DOHH2 (cell line): Measurements from ENCODE around the gene MGAT4A.
A peak's percentile ranks its signal among the peaks of the same experiment; 100 is the strongest.
"Not testable (repeated sequence)": the region's sequence is repeated elsewhere in the genome, so short reads cannot be mapped to it uniquely, and the experiment has no call there.

Experiments used
- H3F3A ChIP-seq: fragments of 200-600 bp; sonication (generic), shearing (Covaris generic); 2 replicates; pipeline ENCODE4 v1.6.0; 2016; ENCODE audit warnings: antibody characterized with exemption, mild to moderate bottlenecking; ENCODE audit not compliant: control insufficient read depth, insufficient read depth
- H3K27ac ChIP-seq: fragments of 200-600 bp; sonication (generic); 2 replicates; pipeline ENCODE4 v1.5.1; 2014; ENCODE audit warnings: low read depth, mild to moderate bottlenecking, low read length, moderate library complexity
- H3K27me3 ChIP-seq: fragments of 200-600 bp; sonication (generic); 2 replicates; pipeline ENCODE4 v1.6.1; 2014; ENCODE audit warnings: mild to moderate bottlenecking, low read length, mixed read lengths; ENCODE audit not compliant: control insufficient read depth
- H3K36me3 ChIP-seq: fragments of 200-600 bp; sonication (generic); 2 replicates; pipeline ENCODE4 v1.6.1; 2014; ENCODE audit warnings: mild to moderate bottlenecking, low read length, moderate library complexity, mixed read lengths; ENCODE audit not compliant: control insufficient read depth
- H3K4me1 ChIP-seq: fragments of 200-600 bp; sonication (generic); 2 replicates; pipeline ENCODE4 v1.6.1; 2014; ENCODE audit warnings: mild to moderate bottlenecking, low read length, mixed read lengths; ENCODE audit not compliant: control insufficient read depth
- H3K4me2 ChIP-seq: fragments of 200-600 bp; sonication (generic); 2 replicates; pipeline ENCODE4 v1.6.0; 2014; ENCODE audit warnings: mild to moderate bottlenecking, low read length, moderate library complexity
- H3K4me3 ChIP-seq: fragments of 200-600 bp; sonication (generic); 2 replicates; pipeline ENCODE4 v1.5.1; 2014; ENCODE audit warnings: mild to moderate bottlenecking, low read length, mixed read lengths
- H3K79me2 ChIP-seq: fragments of 200-600 bp; sonication (generic); 2 replicates; pipeline ENCODE4 v1.6.1; 2014; ENCODE audit warnings: mild to moderate bottlenecking, low read length, mixed read lengths; ENCODE audit not compliant: control insufficient read depth
- H3K9me2 ChIP-seq: fragments of 200-600 bp; sonication (generic); replicated peaks from 2 replicates; pipeline ENCODE4 v1.6.1; 2014; ENCODE audit warnings: mild to moderate bottlenecking, low read length, mixed read lengths; ENCODE audit not compliant: control insufficient read depth
- H3K9me3 ChIP-seq: fragments of 200-600 bp; sonication (generic); 2 replicates; pipeline ENCODE4 v1.6.1; 2014; ENCODE audit warnings: antibody characterized with exemption, low read length, mixed read lengths; ENCODE audit not compliant: control insufficient read depth, insufficient read depth
- H4K20me1 ChIP-seq: fragments of 200-600 bp; sonication (generic); 2 replicates; pipeline ENCODE4 v1.6.0; 2014; ENCODE audit warnings: low read depth, mild to moderate bottlenecking, antibody characterized with exemption, low read length, moderate library complexity; ENCODE audit not compliant: control insufficient read depth, insufficient read depth
- EZH2phosphoT487 ChIP-seq: fragments of 200-600 bp; sonication (generic); IDR thresholded peaks from 2 replicates; pipeline ENCODE4 v1.6.1; 2017; ENCODE audit warnings: borderline replicate concordance, mild to moderate bottlenecking, antibody characterized with exemption, low read length, moderate library complexity, mixed read lengths
- TF ChIP-seq, protein P1 (sequence below): fragments of 200-600 bp; sonication (generic); IDR thresholded peaks from one replicate; pipeline ENCODE4 v1.5.1; 2014; ENCODE audit warnings: antibody characterized with exemption, mild to moderate bottlenecking, low read depth, low read length; ENCODE audit not compliant: poor library complexity, severe bottlenecking

Gene MGAT4A

DNA sequence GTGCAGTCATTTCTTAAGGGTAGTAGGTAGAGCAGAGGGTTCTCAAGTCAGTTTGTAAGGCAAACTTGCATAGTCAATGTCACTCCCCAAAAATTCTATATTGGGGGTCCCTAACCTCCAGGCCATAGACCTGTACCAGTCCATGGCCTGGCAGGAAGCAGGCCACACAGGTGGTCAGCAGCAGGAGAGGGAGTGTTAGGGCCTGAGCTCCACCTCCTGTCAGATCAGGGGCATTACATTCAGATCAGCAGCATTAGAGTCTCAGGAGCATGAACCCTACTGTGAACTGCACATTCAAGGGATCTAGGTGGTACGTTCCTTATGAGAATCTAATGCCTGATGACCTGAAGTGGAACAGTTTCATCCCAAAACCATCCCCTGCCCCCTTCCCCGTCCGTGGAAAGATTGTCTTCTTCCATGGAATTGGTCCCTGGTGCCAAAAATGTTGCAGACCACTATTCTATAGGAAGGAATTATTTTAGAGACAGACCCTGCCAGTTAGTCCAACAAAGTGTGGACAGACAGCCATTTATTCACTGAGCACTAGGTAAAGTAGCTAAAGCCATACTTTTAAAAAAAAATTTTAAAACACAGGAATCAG lies 129.3 kb downstream of the MGAT4A start:
- Histone ChIP-seq H3K4me2 (no peak overlapping the region), H3K79me2 (peaks cover 21% of the 10 kb centered on the region), H3K4me3 (no peak overlapping the region), H3K4me1 (peaks cover 3% of the 10 kb centered on the region), H3K36me3 (peaks cover 66% of the 10 kb centered on the region), H4K20me1 (no peaks in the 10 kb centered on the region), H3F3A (no peaks in the 10 kb centered on the region), H3K27ac (no peak overlapping the region), H3K27me3 (no peaks in the 10 kb centered on the region), H3K9me3 (no peaks in the 10 kb centered on the region), H3K9me2 (no peaks in the 10 kb centered on the region)
- TF ChIP-seq EZH2phosphoT487: no peak
- TF ChIP-seq, protein P1, sequence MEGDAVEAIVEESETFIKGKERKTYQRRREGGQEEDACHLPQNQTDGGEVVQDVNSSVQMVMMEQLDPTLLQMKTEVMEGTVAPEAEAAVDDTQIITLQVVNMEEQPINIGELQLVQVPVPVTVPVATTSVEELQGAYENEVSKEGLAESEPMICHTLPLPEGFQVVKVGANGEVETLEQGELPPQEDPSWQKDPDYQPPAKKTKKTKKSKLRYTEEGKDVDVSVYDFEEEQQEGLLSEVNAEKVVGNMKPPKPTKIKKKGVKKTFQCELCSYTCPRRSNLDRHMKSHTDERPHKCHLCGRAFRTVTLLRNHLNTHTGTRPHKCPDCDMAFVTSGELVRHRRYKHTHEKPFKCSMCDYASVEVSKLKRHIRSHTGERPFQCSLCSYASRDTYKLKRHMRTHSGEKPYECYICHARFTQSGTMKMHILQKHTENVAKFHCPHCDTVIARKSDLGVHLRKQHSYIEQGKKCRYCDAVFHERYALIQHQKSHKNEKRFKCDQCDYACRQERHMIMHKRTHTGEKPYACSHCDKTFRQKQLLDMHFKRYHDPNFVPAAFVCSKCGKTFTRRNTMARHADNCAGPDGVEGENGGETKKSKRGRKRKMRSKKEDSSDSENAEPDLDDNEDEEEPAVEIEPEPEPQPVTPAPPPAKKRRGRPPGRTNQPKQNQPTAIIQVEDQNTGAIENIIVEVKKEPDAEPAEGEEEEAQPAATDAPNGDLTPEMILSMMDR: peak; percentile 74

DNA sequence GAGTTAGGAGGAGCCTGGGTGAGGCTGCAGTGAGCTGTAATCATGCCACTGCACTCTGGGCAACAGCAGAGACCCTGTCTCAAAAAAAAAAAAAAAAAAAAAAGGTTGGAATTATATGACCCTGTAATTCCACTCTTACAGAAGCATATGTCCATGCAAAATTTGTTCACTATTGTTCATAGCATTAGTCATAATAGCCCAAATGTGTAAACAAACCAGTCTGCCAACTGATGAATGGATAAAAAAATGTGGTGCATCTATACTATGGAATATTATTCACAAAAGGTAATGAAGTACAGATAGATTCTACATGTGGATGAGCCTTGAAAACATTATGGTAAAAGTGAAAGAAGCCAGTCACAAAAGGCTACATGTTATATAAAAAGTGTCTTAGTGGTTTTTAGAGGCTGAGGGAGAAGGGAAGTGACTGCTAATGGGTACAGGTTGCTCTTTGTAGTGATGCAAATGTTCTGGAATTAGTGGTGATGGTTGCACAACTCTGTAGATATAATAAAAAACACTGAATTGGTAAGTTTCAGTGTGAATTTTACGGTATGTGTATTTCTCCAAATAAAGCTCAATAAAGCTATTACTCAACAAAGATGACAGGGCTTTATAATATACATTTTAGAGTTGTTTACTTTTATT lies 132.0 kb downstream of the MGAT4A start:
- H3K36me3 ChIP-seq: peaks cover 61% of the 10 kb centered on the region
- no peak overlapping the region for H3K4me2 ChIP-seq
- no peaks in the 10 kb centered on the region for H3K27me3 ChIP-seq
- TF ChIP-seq, protein P1: no peak
- no peak for TF ChIP-seq EZH2phosphoT487
- H3F3A ChIP-seq: no peaks in the 10 kb centered on the region
- H3K79me2 ChIP-seq: no peaks in the 10 kb centered on the region
- no peak overlapping the region for H3K4me3 ChIP-seq
- H3K9me2 ChIP-seq: no peaks in the 10 kb centered on the region
- H4K20me1 ChIP-seq: no peaks in the 10 kb centered on the region
- H3K9me3 ChIP-seq: no peaks in the 10 kb centered on the region
- no peak overlapping the region for H3K27ac ChIP-seq
- H3K4me1 ChIP-seq: no peaks in the 10 kb centered on the region

DNA sequence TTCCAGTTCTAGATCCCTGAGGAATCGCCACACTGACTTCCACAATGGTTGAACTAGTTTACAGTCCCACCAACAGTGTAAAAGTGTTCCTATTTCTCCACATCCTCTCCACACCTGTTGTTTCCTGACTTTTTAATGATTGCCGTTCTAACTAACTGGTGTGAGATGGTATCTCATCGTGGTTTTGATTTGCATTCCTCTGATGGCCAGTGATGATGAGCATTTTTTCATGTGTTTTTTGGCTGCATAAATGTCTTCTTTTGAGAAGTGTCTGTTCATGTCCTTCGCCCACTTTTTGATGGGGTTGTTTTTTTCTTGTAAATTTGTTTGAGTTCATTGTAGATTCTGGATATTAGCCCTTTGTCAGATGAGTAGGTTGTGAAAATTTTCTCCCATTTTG lies 136.3 kb downstream of the MGAT4A start:
- H3K27me3 ChIP-seq, H3K9me2 ChIP-seq, H3K9me3 ChIP-seq, H3K27ac ChIP-seq, H3K4me1 ChIP-seq, H3K4me3 ChIP-seq, H3K79me2 ChIP-seq, H4K20me1 ChIP-seq, H3K4me2 ChIP-seq, H3F3A ChIP-seq: not testable (repeated sequence)
- H3K36me3 ChIP-seq: peaks cover 27% of the 10 kb centered on the region

DNA sequence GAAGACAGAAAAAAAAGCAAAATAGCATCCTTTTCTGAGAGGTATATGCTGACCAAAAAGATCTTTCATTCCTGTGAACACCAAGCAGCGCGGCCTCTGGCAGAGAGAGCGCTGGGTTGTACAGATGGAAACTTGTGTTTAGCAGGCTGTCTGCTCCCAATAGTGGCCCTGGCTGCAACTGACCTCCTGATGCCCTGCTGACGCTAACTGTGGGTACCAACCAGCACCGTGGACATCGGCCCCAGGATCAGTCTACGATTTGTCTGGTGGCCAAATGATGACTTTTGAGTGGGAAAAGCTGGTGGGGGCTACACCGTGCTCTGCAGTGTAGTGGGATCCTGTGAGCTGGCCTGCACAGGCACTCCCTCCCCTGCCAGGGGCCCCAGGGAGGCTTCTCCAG lies 138.4 kb downstream of the MGAT4A start:
- no peak overlapping the region for H3K4me2 ChIP-seq
- no peaks in the 10 kb centered on the region for H3K9me3 ChIP-seq
- TF ChIP-seq, protein P1: no peak
- TF ChIP-seq EZH2phosphoT487: no peak
- H3K9me2 ChIP-seq: no peaks in the 10 kb centered on the region
- H3K4me3 ChIP-seq: no peak overlapping the region
- no peaks in the 10 kb centered on the region for H4K20me1 ChIP-seq
- H3K27ac ChIP-seq: no peak overlapping the region
- no peaks in the 10 kb centered on the region for H3K27me3 ChIP-seq
- no peaks in the 10 kb centered on the region for H3K79me2 ChIP-seq
- H3K36me3 ChIP-seq: peaks cover 11% of the 10 kb centered on the region
- no peaks in the 10 kb centered on the region for H3F3A ChIP-seq
- no peaks in the 10 kb centered on the region for H3K4me1 ChIP-seq
